Stomach (tissue), 9 donors: ENCODE results near the gene XYLT1. TPM values are rescaled to one million over a fixed set of nuclear protein-coding genes. Genes with fewer than 3 reads are reported as not detected.
A peak's percentile ranks its signal among the peaks of the same experiment; 100 is the strongest.

Source experiments
- DNase-seq, 2 donors: peaks; one replicate each; pipeline versions ENCODE4 v3.0.0 to v3.0.0-alpha.2; 2013 to 2019
- H3K27ac ChIP-seq, 5 donors: fragments of 200-600 bp in 4 of 5; sonication (generic) in 4 of 5; one replicate each; pipeline ENCODE4 v1.5.1; 2013 to 2019; ENCODE audit warnings: mild to moderate bottlenecking in 1 of 5, moderate library complexity in 1 of 5
- H3K27me3 ChIP-seq, 3 donors: fragments of 200-600 bp; sonication (generic); one replicate each; pipeline ENCODE4 v1.5.1; 2017 to 2019; ENCODE audit warnings: mixed run types in 1 of 3
- H3K36me3 ChIP-seq, 4 donors: fragments of 200-600 bp; sonication (generic); 1 replicate in 3 of 4; 2 replicates in 1 of 4; pipeline ENCODE4 v1.5.1; 2016 to 2019
- H3K4me1 ChIP-seq, 4 donors: fragments of 200-600 bp; sonication (generic); one replicate each; pipeline ENCODE4 v1.5.1; 2016 to 2019
- H3K4me3 ChIP-seq, 4 donors: fragments of 200-600 bp; sonication (generic) in 3 of 4; one replicate each; pipeline ENCODE4 v1.5.1; 2016 to 2019; ENCODE audit warnings: mild to moderate bottlenecking in 1 of 4
- H3K9me3 ChIP-seq, 4 donors: fragments of 200-600 bp; sonication (generic); one replicate each; pipeline ENCODE4 v1.5.1; 2016 to 2019
- EP300 ChIP-seq: sonication (generic); formaldehyde crosslinking; IDR thresholded peaks from one replicate; pipeline ENCODE4 v1.6.1; 2017; ENCODE audit warnings: antibody characterized with exemption
- POLR2A ChIP-seq, 4 donors: fragments of 450-650 bp; IDR thresholded peaks; one replicate each; pipeline ENCODE4 v1.6.1; 2016; ENCODE audit warnings: antibody characterized with exemption in 4 of 4, control low read depth in 2 of 4, mild to moderate bottlenecking in 1 of 4, moderate library complexity in 1 of 4
- POLR2AphosphoS5 ChIP-seq, 3 donors: sonication (generic); formaldehyde crosslinking; IDR thresholded peaks; one replicate each; pipeline ENCODE4 v1.6.1; 2016; ENCODE audit warnings: antibody characterized with exemption in 3 of 3
- WGBS, 5 donors: extraction: QIAGEN DNeasy Blood & Tissue Kit in 3 of 5; methylation state at CpG; one replicate each; pipeline versions ENCODE4 v1.1.5 to v1.1.7; 2013 to 2018; 5-methylcytosine and 5-hydroxymethylcytosine counted together
- intact Hi-C: fragments of 100-400 bp; cut with DNase I; formaldehyde crosslinking; loops from one replicate; pipeline ENCODE4 v1.15.1; 2023; ENCODE audit warnings: low total_unique reads
- polyA plus RNA-seq, 3 donors: library from polyadenylated mRNA; stranded (reverse); fragments of 200-250 nt; gene quantifications; one replicate each; pipeline ENCODE4 v1.2.3, GENCODE V29; 2013
- total RNA-seq, 5 donors: library from RNA; depleted of rRNA; stranded (reverse); fragments of >200 nt; gene quantifications; one replicate each; pipeline versions ENCODE4 v1.1.0 to v1.2.3, GENCODE V29; 2014 to 2016
- TF ChIP-seq, protein P1 (sequence below), 7 experiments: fragments of 450-650 bp in 4 of 7; fragments of 200-600 bp in 3 of 7; sonication (generic) in 3 of 7; IDR thresholded peaks; one replicate each; pipeline ENCODE4 v1.5.1; 2016 to 2019; ENCODE audit warnings: antibody characterized with exemption in 7 of 7, control low read depth in 2 of 7, mild to moderate bottlenecking in 1 of 7
- donor health status: healthy with polysubstance abuse.
- donor health status: Bipolar disorder and iron deficiency.
- donor health status: healthy.

Gene XYLT1
- total and polyA plus RNA-seq, 8 donors, result 0.87 to 59.5 (median 9.5) TPM

DNA sequence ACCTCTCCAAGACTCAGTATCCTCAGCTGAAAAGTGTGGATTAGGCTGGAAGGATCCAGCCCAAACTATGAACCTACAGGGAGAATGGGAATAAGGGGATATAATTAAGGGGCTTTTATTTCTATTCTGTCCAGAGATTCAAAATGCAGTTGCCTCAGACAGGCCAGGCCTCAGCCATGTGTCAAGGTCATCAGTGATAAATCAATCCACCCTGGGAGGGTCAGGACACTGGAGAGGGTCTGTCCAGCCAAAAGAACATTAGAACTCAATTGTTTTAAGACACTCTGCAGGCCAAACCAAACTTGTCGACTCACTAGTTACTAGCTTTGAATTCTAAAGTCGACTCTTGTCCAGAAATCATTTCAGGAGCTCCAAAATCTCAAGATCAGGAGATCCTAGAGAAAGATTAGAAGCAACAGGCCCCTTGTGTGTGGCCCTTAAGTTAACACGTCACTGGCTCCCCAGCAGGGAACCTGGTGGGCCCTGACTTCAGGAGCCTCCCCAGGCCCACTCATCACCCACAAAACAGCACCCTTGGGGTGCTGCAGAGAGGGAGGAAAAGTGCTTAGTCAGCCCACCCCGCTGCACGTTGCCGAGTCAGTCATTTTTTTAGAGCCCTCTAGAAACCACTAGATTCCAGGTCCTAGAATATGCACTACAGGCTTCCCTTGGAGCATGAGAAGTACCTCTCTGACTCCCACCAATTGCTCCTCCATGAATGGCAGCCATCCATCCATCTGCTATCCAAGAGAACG lies 156.8 kb downstream of the XYLT1 start:
- TF ChIP-seq EP300 (no peak), POLR2AphosphoS5 (IDR thresholded peaks at IDR 0.05) (no peak), POLR2A (IDR thresholded peaks at IDR 0.05) (no peak)
- TF ChIP-seq, protein P1, sequence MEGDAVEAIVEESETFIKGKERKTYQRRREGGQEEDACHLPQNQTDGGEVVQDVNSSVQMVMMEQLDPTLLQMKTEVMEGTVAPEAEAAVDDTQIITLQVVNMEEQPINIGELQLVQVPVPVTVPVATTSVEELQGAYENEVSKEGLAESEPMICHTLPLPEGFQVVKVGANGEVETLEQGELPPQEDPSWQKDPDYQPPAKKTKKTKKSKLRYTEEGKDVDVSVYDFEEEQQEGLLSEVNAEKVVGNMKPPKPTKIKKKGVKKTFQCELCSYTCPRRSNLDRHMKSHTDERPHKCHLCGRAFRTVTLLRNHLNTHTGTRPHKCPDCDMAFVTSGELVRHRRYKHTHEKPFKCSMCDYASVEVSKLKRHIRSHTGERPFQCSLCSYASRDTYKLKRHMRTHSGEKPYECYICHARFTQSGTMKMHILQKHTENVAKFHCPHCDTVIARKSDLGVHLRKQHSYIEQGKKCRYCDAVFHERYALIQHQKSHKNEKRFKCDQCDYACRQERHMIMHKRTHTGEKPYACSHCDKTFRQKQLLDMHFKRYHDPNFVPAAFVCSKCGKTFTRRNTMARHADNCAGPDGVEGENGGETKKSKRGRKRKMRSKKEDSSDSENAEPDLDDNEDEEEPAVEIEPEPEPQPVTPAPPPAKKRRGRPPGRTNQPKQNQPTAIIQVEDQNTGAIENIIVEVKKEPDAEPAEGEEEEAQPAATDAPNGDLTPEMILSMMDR (IDR thresholded peaks at IDR 0.05), result no peak
- H3K27me3 ChIP-seq, result no peaks in the 10 kb centered on the region
- H3K36me3 ChIP-seq, result no peaks in the 10 kb centered on the region
- no peak overlapping the region for H3K4me3 ChIP-seq
- H3K9me3 ChIP-seq, result no peaks in the 10 kb centered on the region
- H3K27ac ChIP-seq, result peak overlapping the region in 4 of 5 donors; percentile 77 to 91 (median 84)
- peaks cover 20 to 62% (median 45%) of the 10 kb centered on the region in 4 donors for H3K4me1 ChIP-seq
- WGBS, 5 donors, result 76 to 87% (median 83%) methylated on average over 6 to 7 of the region's 7 CpGs
- DNase-seq, result no peak
- intact Hi-C loops, result no loop called here

DNA sequence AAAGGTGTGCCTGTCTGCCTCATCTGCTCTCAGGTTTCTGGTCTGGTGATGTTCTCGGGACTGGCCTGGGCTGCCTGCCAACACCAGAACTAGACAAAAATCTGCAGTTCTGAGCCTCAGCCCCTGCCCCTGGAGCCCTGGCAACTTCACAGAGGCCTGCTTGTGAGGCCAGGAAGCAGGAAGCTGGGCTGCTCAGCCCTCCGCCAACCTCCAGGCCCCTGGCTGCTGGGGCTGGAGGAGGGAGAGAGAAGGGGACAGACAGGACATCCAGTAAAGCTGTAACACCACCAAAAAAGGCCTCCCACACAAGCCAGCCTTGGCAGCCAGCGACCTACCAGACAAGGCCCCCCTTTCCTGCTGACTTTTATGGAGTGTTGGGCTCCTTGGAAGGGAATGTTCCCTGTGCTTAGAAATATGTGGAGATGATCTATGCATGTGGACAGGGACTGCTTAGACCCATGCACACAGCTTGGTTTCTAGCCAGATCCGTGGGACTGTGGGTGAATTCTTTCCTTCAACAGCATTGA lies 157.6 kb downstream of the XYLT1 start:
- TF ChIP-seq POLR2AphosphoS5 (IDR thresholded peaks at IDR 0.05), result peak; percentile 19 to 89 (median 64)
- TF ChIP-seq, protein P1 (IDR thresholded peaks at IDR 0.05), result no peak
- TF ChIP-seq POLR2A (IDR thresholded peaks at IDR 0.05), result no peak
- peak; percentile 72 for TF ChIP-seq EP300
- Histone ChIP-seq H3K27ac (peak overlapping the region; percentile 9 to 91 (median 83)), H3K4me3 (no peak overlapping the region), H3K27me3 (no peaks in the 10 kb centered on the region), H3K36me3 (no peaks in the 10 kb centered on the region), H3K9me3 (no peaks in the 10 kb centered on the region), H3K4me1 (peaks cover 16 to 60% (median 40%) of the 10 kb centered on the region in 4 donors)
- intact Hi-C loops, result no loop called here
- peak in 1 of 2 donors; percentile 76 for DNase-seq
- WGBS, 5 donors, result 27 to 51% (median 36%) methylated on average over 2 to 4 of the region's 4 CpGs

DNA sequence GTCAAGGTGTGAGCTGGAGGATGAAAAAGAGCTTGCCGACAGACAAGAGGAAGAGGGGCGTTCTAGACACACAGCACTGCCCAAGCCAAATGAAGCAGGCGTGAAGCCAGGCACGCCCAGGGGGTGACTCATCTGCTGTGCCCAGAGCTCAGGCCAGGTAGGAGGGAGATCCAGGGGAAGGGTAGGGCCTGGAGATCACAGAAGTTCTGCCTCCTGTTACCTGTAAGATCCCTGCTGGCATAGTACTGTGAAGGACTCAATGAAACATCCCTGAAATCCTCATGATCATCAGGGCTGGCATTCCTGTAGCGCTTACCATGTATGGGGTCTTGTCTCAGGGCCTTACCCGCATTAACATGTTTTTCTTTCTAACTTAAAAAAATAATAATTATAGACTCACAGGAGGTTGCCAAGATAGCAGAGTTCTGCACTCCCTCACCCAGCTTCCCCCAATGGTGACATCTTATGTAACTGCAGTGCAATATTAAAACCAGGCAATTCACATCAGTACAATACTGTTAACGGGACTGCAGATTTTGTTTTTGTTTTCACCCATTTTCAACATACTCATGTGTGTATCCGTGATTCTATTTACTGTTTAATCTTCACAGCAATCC lies 158.6 kb downstream of the XYLT1 start:
- intact Hi-C loops, result no loop called here
- no peaks in the 10 kb centered on the region for H3K27me3 ChIP-seq
- 60 to 80% (median 70%) methylated on average over 8 of the region's 8 CpGs for WGBS, 5 donors
- H3K27ac ChIP-seq, result peak overlapping the region in 4 of 5 donors; percentile 77 to 91 (median 84)
- TF ChIP-seq, protein P1 (IDR thresholded peaks at IDR 0.05), result no peak
- peak in 2 of 3 donors; percentile 36 to 62 for TF ChIP-seq POLR2AphosphoS5 (IDR thresholded peaks at IDR 0.05)
- peak; percentile 70 to 82 for DNase-seq
- no peaks in the 10 kb centered on the region for H3K36me3 ChIP-seq
- no peak overlapping the region for H3K4me3 ChIP-seq
- peaks cover 16 to 60% (median 37%) of the 10 kb centered on the region in 4 donors for H3K4me1 ChIP-seq
- H3K9me3 ChIP-seq, result no peaks in the 10 kb centered on the region

DNA sequence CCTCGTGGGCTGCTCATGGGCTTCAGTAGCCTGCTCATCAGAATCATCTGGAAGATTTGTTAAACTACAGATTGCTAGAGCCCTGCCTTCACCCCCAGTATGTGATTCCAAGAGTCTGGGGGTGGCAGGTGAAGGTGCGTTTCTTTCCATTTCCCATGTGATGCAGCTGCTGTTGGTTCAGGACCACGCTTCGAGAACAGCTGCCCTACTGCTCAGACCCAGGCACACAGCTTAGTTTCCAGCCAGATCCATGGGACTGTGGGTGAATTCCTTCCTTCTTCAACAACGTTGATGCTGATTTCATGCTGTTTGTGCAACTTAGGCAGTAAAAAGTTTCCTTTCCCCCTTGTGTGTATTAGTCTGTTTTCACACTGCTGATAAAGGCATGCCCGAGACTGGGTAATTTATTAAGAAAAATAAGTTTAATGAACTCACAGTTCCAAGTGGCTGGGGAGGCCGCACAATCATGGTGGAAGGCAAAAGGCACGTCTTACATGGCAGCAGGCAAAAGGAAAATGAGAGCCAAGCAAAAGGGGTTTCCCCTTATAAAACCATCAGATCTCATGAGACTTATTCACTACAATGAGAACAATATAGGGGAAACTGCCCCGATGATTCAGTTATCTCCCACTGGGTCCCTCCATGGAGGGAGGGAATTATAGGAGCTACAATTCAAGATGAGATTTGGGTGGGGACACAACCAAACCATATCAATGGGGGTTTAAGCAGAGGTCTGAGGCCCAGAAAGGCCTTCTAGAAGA lies 159.2 kb downstream of the XYLT1 start:
- TF ChIP-seq POLR2AphosphoS5 (IDR thresholded peaks at IDR 0.05) (no peak), POLR2A (IDR thresholded peaks at IDR 0.05) (no peak), EP300 (no peak)
- TF ChIP-seq, protein P1 (IDR thresholded peaks at IDR 0.05), result no peak
- Histone ChIP-seq H3K27ac (peak overlapping the region in 4 of 5 donors; percentile 77 to 91 (median 84)), H3K9me3 (no peaks in the 10 kb centered on the region), H3K4me3 (no peak overlapping the region), H3K4me1 (peaks cover 16 to 65% (median 40%) of the 10 kb centered on the region in 4 donors), H3K36me3 (no peaks in the 10 kb centered on the region), H3K27me3 (no peaks in the 10 kb centered on the region)
- intact Hi-C loops, result no loop called here
- no peak for DNase-seq
- WGBS, 5 donors, result 59 to 84% (median 77%) methylated on average over 9 of the region's 9 CpGs
